ENCODE results near the gene INSIG2. TPM values are rescaled to one million over a fixed set of nuclear protein-coding genes. Genes with fewer than 3 reads are reported as not detected.

The INSIG2 gene
- total and polyA plus RNA-seq, 5 donors = 13.2 to 18.4 (median 14.9) TPM

DNA sequence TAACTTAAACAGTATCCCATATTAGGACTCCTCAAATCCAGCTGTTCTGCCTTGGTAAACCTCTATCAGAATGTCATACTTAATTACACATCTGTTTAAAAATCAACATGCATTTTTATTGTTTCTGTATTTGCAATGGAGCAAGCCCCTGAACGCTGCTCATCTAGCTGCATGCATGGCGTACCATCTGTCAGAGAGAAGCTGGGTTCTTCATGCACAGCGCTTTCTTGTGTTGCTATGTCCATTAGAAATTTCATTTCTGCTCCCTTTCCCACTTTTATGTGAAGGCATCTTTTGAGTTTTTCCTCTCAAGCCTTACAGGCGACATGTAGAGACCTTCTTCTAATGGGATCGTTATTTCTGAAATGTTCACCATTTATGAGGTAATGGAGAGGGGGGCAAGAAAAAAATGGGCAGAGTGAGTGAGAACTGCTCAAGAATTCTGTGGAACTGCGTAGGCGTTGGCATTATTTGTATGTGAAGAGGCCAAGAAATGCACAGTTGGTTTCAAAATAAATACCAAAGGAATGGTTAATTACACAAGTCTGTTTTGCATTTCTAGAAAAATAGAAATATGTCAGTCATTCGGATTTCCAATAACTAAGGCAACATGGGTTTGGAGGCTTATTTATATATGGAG, 31.6 kb downstream of the INSIG2 start:
- Histone ChIP-seq H3K27ac (ENCODE audit: low read length) (no peak overlapping the region), H3K4me3 (ENCODE audit: low read length) (no peak overlapping the region), H3K4me1 (ENCODE audit: control insufficient read depth, insufficient read depth, low read length) (no peaks in the 10 kb centered on the region), H3K27me3 (ENCODE audit: control insufficient read depth, insufficient read depth) (no peaks in the 10 kb centered on the region), H3K9me3 (ENCODE audit: control insufficient read depth, low read length) (no peaks in the 10 kb centered on the region)
- no peak for ATAC-seq
- WGBS = 92% methylated on average over 8 of the region's 8 CpGs
- DNase-seq = no peak
- intact Hi-C loops (cut with DNase I) = no loop called here

DNA sequence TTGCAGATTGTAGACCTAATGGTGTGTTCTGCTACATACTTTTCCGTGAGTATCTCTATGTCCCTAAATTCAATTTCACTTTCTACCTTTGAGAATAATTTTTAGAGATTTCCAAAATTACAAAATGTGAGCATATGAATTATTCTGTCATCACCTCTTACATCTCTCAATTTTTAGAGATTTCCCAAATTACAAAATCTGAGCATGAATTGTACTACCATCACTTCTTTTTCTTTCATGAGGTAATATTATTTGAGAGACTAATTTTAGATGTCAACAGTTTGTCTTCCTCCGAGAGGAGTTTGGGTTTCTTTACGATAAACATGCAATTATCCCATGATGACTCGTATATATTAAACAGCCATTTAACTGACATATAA, 32.1 kb downstream of the INSIG2 start:
- DNase-seq = no peak
- WGBS = 88% methylated on average over 4 of the region's 4 CpGs
- no peaks in the 10 kb centered on the region for H3K9me3 ChIP-seq (ENCODE audit: control insufficient read depth, low read length)
- no peaks in the 10 kb centered on the region for H3K4me1 ChIP-seq (ENCODE audit: control insufficient read depth, insufficient read depth, low read length)
- intact Hi-C loops (cut with DNase I) = no loop called here
- no peak overlapping the region for H3K27ac ChIP-seq (ENCODE audit: low read length)
- ATAC-seq = no peak
- no peak overlapping the region for H3K4me3 ChIP-seq (ENCODE audit: low read length)
- no peaks in the 10 kb centered on the region for H3K27me3 ChIP-seq (ENCODE audit: control insufficient read depth, insufficient read depth)

DNA sequence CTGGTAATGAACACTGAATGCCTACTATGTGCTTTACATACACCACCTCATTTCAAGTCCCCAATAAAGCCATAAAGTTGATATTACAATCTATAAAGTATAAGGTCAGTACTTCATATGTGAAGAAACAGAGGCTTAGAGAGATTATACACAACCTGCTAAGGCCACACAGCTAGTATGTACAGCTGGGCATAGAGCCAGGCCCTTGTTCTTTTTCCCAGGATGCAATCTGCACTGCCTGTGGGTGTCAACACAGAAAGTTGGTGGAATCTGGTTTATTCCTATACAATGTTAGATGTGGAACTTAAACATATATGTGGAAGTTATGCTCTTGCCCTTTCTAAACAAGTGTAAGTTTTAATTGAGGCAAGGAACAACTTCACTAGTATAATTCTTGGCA, 32.8 kb downstream of the INSIG2 start:
- no peak for DNase-seq
- no peak for ATAC-seq
- Histone ChIP-seq H3K27ac (ENCODE audit: low read length) (no peak overlapping the region), H3K4me3 (ENCODE audit: low read length) (no peak overlapping the region), H3K27me3 (ENCODE audit: control insufficient read depth, insufficient read depth) (no peaks in the 10 kb centered on the region), H3K9me3 (ENCODE audit: control insufficient read depth, low read length) (no peaks in the 10 kb centered on the region), H3K4me1 (ENCODE audit: control insufficient read depth, insufficient read depth, low read length) (no peaks in the 10 kb centered on the region)
- intact Hi-C loops (cut with DNase I) = no loop called here

DNA sequence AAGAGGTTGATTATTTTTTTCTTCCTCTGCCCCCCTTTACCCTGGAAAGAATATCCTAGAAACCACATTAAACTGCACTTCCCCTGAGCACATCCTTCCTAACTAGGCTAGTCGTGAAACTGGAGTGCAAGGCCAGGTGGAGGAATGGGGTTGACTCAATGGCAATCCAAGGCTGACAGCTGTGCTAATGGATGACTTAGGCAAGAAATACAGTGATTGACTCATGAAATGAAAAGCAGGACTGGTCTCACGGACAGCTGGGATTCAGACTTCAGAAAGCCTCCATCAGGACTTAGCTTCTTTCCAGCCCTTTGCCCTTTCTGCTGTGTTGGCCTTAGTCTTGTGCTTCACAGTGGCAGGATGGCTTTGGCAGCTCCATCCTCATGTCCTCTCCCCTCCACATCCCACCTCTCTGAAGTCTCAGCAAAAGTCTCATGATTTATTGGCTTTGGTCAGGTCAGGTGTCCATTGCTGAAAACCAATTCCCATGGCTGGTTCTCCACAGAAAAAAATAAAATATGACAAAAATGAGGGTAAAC, 33.8 kb downstream of the INSIG2 start:
- WGBS = 60% methylated on average over 2 of the region's 2 CpGs

DNA sequence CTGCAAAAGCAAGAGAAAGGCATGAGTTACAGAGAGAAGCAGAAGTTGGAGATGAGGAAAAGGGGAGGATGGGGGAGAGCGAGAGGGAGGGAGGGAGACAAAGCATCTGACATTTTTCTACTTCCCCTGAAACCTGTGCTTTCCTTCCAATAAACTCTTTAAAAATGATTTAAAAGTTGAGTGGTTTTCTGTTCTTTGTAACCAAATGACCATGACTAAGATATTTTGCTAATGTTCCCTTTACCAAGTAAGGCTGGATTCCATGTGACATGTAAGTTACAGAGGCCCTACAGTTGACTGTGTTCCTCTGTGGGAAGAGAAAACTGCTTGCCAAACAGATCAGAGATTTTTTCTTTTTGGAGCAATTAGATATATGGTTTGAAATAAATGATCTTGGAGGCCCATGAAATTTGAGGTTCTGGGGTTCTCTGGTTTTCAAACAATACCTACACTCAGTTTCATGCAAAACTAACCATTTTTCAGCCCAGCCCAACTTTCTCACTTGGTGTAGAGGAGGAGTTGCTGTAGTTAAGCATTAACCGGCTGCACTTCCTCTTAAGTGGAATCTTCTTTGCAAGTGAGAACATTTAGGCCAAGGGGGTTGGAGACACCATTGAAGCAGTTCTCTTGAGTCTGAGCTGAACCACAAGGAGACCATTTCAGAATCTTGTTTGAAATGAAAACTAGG, 34.5 kb downstream of the INSIG2 start:
- H3K4me3 ChIP-seq (ENCODE audit: low read length) = no peak overlapping the region
- intact Hi-C loops (cut with DNase I) = no loop called here
- WGBS = 58% methylated on average over 2 of the region's 2 CpGs
- ATAC-seq = peak in 1 of 2 donors; percentile 36
- H3K27me3 ChIP-seq (ENCODE audit: control insufficient read depth, insufficient read depth) = no peaks in the 10 kb centered on the region
- no peak overlapping the region for H3K27ac ChIP-seq (ENCODE audit: low read length)
- no peak for DNase-seq
- no peaks in the 10 kb centered on the region for H3K4me1 ChIP-seq (ENCODE audit: control insufficient read depth, insufficient read depth, low read length)
- H3K9me3 ChIP-seq (ENCODE audit: control insufficient read depth, low read length) = no peaks in the 10 kb centered on the region

More for the DNA sequence above, 33.8 kb downstream of the INSIG2 start:
- H3K4me3 ChIP-seq (ENCODE audit: low read length) = no peak overlapping the region
- no peaks in the 10 kb centered on the region for H3K4me1 ChIP-seq (ENCODE audit: control insufficient read depth, insufficient read depth, low read length)
- DNase-seq = no peak
- no peaks in the 10 kb centered on the region for H3K27me3 ChIP-seq (ENCODE audit: control insufficient read depth, insufficient read depth)
- intact Hi-C loops (cut with DNase I) = no loop called here
- ATAC-seq = no peak
- no peaks in the 10 kb centered on the region for H3K9me3 ChIP-seq (ENCODE audit: control insufficient read depth, low read length)
- no peak overlapping the region for H3K27ac ChIP-seq (ENCODE audit: low read length)

DNA sequence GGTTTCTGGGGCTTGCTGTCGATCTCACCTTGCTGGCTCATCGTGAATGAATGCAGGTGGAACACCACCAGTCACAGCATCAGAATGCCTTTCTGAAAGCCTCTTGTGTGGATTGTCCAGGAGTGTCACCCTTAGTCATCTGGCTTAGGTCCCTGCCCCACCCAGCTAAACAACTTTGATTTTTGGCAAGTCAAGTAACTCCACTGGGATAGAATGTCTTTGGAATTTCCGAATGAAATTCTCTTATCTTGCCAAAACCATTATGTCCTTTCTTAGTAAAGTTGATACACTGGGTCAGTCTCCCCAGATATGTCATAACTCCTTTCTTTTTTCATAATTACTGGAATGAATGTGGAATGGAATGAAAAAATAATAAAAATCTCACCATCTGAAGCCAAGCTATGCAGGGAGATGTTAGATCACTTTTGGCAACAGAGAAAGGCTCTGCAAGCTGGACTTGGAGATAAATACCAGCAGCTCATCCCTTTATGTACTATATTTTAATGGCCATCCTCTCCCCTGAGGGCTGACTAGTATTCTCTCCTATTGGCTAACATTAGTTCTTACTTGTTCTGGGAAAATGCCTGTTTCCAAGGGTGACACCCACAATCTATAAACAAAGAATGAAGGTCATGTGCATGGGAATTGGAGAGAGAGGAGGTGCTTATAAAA, 35.4 kb downstream of the INSIG2 start:
- ATAC-seq (peak; percentile 84 to 91), DNase-seq (peak in 2 of 3 donors; percentile 44 to 69)
- WGBS = 53% methylated on average over 3 of the region's 3 CpGs
- no peaks in the 10 kb centered on the region for H3K9me3 ChIP-seq (ENCODE audit: control insufficient read depth, low read length)
- intact Hi-C loops (cut with DNase I) = no loop called here
- H3K27ac ChIP-seq (ENCODE audit: low read length) = peak overlapping the region; percentile 17
- no peaks in the 10 kb centered on the region for H3K4me1 ChIP-seq (ENCODE audit: control insufficient read depth, insufficient read depth, low read length)
- no peak overlapping the region for H3K4me3 ChIP-seq (ENCODE audit: low read length)
- no peaks in the 10 kb centered on the region for H3K27me3 ChIP-seq (ENCODE audit: control insufficient read depth, insufficient read depth)

DNA sequence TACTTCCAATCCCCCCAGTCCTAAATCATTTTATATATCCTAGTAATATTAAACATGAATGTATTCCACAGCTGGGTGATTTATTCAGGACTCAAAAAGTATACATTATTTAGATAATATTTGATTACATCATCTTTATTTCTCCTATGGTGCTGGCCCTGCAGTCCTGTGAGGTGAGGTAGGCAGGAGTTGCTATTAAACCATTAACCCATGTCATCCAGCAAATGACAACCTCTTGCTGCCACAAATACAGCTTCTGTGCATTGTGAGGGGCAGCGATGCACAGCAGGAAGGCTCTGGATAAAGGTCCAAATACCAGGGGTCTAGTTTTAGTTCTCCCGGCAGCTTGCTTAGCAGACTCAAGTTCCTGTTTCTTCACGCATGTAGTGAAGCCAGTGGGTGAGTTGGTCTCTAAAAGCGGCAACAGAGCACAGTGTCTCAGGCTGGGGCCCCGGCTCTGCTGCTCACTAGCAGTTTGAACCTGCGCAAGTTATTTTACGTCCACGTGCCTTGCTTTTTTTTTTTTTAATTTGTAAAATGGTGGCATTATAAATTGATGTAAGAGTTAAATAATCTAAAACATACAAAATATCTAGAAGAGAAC, 36.1 kb downstream of the INSIG2 start:
- Histone ChIP-seq H3K4me3 (ENCODE audit: low read length) (no peak overlapping the region), H3K4me1 (ENCODE audit: control insufficient read depth, insufficient read depth, low read length) (no peaks in the 10 kb centered on the region), H3K27ac (ENCODE audit: low read length) (no peak overlapping the region), H3K9me3 (ENCODE audit: control insufficient read depth, low read length) (no peaks in the 10 kb centered on the region), H3K27me3 (ENCODE audit: control insufficient read depth, insufficient read depth) (no peaks in the 10 kb centered on the region)
- DNase-seq (peak in 1 of 3 donors; percentile 49), ATAC-seq (no peak)
- 73% methylated on average over 8 of the region's 8 CpGs for WGBS
- intact Hi-C loops (cut with DNase I) = no loop called here

DNA sequence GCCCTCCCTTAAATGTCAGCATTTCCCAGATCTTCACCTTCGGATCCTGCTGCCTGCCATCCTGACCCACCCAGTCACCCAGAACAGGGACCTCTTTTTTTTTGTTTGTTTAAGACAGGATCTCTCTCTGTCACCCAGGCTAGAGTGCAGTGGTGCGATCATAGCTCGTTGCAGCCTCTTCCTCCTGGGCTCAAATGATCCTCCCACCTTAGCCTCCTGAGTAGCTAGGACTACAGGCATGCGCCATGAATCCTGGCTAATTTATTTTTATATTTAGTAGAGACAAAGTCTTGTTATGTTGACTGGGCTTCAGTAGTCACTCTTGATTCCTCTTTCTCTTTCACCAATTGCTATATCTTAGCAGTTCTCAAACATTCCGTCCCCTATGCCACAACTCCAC, 39.0 kb downstream of the INSIG2 start:
- Histone ChIP-seq H3K27me3 (ENCODE audit: control insufficient read depth, insufficient read depth) (no peaks in the 10 kb centered on the region), H3K27ac (ENCODE audit: low read length) (no peak overlapping the region), H3K9me3 (ENCODE audit: control insufficient read depth, low read length) (no peaks in the 10 kb centered on the region), H3K4me1 (ENCODE audit: control insufficient read depth, insufficient read depth, low read length) (no peaks in the 10 kb centered on the region), H3K4me3 (ENCODE audit: low read length) (no peak overlapping the region)
- no peak for ATAC-seq
- intact Hi-C loops (cut with DNase I) = no loop called here
- no peak for DNase-seq
- 82% methylated on average over 5 of the region's 5 CpGs for WGBS

DNA sequence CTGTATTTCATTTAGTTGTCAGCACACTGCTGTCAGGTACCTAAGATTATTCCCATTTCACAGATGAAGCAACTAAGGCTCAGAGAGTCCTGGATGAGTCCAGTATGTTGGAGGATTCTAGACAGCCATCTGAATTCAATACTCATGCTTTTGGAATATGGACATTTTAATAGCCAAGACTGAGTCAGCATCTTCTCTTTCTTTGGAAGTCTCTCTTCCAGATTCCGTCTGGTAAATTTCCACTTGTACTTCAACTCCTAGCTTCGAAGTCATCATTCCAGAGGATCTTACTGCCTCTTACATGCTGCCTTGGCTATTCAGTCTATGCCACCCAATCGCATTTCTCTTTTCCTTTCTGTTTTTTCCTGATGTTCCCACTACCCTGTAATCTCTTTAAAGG, 40.6 kb downstream of the INSIG2 start:
- ATAC-seq (no peak), DNase-seq (no peak)
- Histone ChIP-seq H3K4me3 (ENCODE audit: low read length) (no peak overlapping the region), H3K4me1 (ENCODE audit: control insufficient read depth, insufficient read depth, low read length) (no peaks in the 10 kb centered on the region), H3K9me3 (ENCODE audit: control insufficient read depth, low read length) (no peaks in the 10 kb centered on the region), H3K27me3 (ENCODE audit: control insufficient read depth, insufficient read depth) (no peaks in the 10 kb centered on the region), H3K27ac (ENCODE audit: low read length) (no peak overlapping the region)
- intact Hi-C loops (cut with DNase I) = no loop called here
- WGBS = 78% methylated on average over 3 of the region's 3 CpGs

DNA sequence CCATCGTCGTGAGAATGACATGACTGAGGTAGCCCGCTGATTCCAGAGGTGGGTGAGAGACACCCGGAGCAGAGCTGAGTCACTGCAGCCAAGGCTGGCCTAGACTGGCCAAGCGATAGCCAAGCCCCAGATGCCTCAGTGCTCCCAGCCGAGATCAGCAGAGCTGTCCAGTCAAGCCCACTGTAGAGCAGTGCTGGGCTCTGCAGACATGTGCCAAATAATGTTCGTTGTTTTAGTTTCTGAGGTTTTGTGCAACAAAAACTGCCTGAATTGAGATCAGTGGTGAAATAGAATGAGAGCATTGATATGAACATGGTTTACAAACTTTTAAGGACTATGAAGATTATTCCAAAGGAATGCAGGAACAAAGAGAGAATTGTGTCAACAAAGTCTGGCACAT, 42.1 kb downstream of the INSIG2 start:
- Histone ChIP-seq H3K27me3 (ENCODE audit: control insufficient read depth, insufficient read depth) (no peaks in the 10 kb centered on the region), H3K27ac (ENCODE audit: low read length) (no peak overlapping the region), H3K4me1 (ENCODE audit: control insufficient read depth, insufficient read depth, low read length) (no peaks in the 10 kb centered on the region), H3K4me3 (ENCODE audit: low read length) (no peak overlapping the region), H3K9me3 (ENCODE audit: control insufficient read depth, low read length) (no peaks in the 10 kb centered on the region)
- 80% methylated on average over 7 of the region's 7 CpGs for WGBS
- ATAC-seq (no peak), DNase-seq (no peak)
- intact Hi-C loops (cut with DNase I) = no loop called here

DNA sequence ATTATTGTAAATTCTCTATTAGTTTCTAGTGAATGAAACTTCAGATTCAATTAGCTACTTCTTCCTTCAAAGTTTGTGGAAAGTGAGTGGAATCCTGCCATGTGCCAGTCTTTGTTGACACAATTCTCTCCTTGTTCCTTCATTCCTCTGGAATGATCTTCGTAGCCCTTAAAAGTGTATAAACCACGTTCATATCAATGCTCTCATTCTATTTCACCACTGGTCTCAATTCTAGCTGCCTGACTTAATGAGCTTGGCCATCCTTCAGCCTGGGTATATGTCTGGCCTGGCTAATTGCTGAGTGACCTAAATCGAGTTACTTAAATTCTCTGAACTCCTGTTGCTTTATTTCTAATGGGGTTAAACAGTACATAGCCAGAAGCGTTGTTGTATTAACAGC, 43.5 kb downstream of the INSIG2 start:
- no peaks in the 10 kb centered on the region for H3K27me3 ChIP-seq (ENCODE audit: control insufficient read depth, insufficient read depth)
- no peaks in the 10 kb centered on the region for H3K4me1 ChIP-seq (ENCODE audit: control insufficient read depth, insufficient read depth, low read length)
- intact Hi-C loops (cut with DNase I) = no loop called here
- no peak overlapping the region for H3K4me3 ChIP-seq (ENCODE audit: low read length)
- no peak for ATAC-seq
- no peak for DNase-seq
- no peak overlapping the region for H3K27ac ChIP-seq (ENCODE audit: low read length)
- WGBS = 70% methylated on average over 4 of the region's 4 CpGs
- no peaks in the 10 kb centered on the region for H3K9me3 ChIP-seq (ENCODE audit: control insufficient read depth, low read length)
